Loucy (cell line): ENCODE results near the gene HS3ST2.

Source experiments
- EZH2phosphoT487 ChIP-seq: fragments of 200-600 bp; IDR thresholded peaks from 2 replicates; pipeline ENCODE4 v1.6.1; 2018; ENCODE audit warnings: antibody characterized with exemption, mild to moderate bottlenecking, moderate library complexity, borderline replicate concordance
- TF ChIP-seq, protein P1 (sequence below): fragments of 200-600 bp; sonication (generic); conservative IDR thresholded peaks from 2 replicates; pipeline ENCODE4 v1.5.1; 2014; ENCODE audit warnings: mild to moderate bottlenecking, antibody characterized with exemption, low read length

GRCh38 chr16:22785552-22785951, 28.4 kb upstream of the HS3ST2 start:
- TF ChIP-seq, protein P1, sequence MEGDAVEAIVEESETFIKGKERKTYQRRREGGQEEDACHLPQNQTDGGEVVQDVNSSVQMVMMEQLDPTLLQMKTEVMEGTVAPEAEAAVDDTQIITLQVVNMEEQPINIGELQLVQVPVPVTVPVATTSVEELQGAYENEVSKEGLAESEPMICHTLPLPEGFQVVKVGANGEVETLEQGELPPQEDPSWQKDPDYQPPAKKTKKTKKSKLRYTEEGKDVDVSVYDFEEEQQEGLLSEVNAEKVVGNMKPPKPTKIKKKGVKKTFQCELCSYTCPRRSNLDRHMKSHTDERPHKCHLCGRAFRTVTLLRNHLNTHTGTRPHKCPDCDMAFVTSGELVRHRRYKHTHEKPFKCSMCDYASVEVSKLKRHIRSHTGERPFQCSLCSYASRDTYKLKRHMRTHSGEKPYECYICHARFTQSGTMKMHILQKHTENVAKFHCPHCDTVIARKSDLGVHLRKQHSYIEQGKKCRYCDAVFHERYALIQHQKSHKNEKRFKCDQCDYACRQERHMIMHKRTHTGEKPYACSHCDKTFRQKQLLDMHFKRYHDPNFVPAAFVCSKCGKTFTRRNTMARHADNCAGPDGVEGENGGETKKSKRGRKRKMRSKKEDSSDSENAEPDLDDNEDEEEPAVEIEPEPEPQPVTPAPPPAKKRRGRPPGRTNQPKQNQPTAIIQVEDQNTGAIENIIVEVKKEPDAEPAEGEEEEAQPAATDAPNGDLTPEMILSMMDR: no peak
- no peak for TF ChIP-seq EZH2phosphoT487
